Endothelial cell of umbilical vein (primary cell): ENCODE data around the gene SDK2. TPM values are rescaled to one million over a fixed set of nuclear protein-coding genes. Genes with fewer than 3 reads are reported as not detected.

ENCODE experiments used
- BruUV-seq: library from RNA; stranded (reverse); fragments of 400-500 nt; replicated peaks from 2 replicates; lab custom pipeline; 2021; lab: Mats Ljungman, UMichigan
- CTCF ChIA-PET: fragments of 300-600, 350-600 bp; sonication (Branson Sonifier 250); formaldehyde crosslinking; loops from one replicate; lab custom pipeline; 2021; ENCODE audit warnings: antibody characterized with exemption, inconsistent platforms; lab: Charles Lee
- POLR2A ChIA-PET: fragments of 300-600, 350-600 bp; sonication (Branson Sonifier 250); formaldehyde crosslinking; loops from one replicate; lab custom pipeline; 2021; ENCODE audit warnings: antibody characterized with exemption, inconsistent platforms; lab: Charles Lee
- DNase-seq: peaks from one replicate; pipeline ENCODE4 v3.0.0-alpha.2; 2011; ENCODE audit warnings: low read depth, low spot score
- FAIRE-seq: peaks from 2 replicates; lab custom pipeline; 2011; peaks lifted over from hg19 to GRCh38; lab: Jason Lieb, UNC
- H2AFZ ChIP-seq: 2 replicates; pipeline ENCODE4 v1.6.0; 2012; ENCODE audit warnings: low read depth, low read length, control low read depth, inconsistent platforms
- H3K27ac ChIP-seq: 2 replicates; pipeline ENCODE4 v1.5.1; 2011; ENCODE audit warnings: low read depth, mild to moderate bottlenecking, control low read depth, low read length, moderate library complexity; ENCODE audit not compliant: insufficient read depth
- H3K27me3 ChIP-seq, 2 experiments: 2 replicates each; pipeline versions ENCODE4 v1.6.0 to v1.6.1; 2011; ENCODE audit warnings: low read length in 2 of 2, mixed read lengths in 1 of 2; ENCODE audit not compliant: control insufficient read depth in 2 of 2, insufficient read depth in 2 of 2
- H3K36me3 ChIP-seq, 2 experiments: 2 replicates in 1 of 2; 3 replicates in 1 of 2; pipeline ENCODE4 v1.5.1; 2011; ENCODE audit warnings: low read length in 2 of 2, mild to moderate bottlenecking in 1 of 2, moderate library complexity in 1 of 2; ENCODE audit not compliant: control insufficient read depth in 2 of 2, insufficient read depth in 2 of 2; ENCODE audit errors: extremely low read depth in 1 of 2
- H3K4me1 ChIP-seq: 3 replicates; pipeline ENCODE4 v1.5.1; 2011; ENCODE audit warnings: mild to moderate bottlenecking, low read length; ENCODE audit not compliant: control insufficient read depth, insufficient read depth; ENCODE audit errors: extremely low read depth
- H3K4me2 ChIP-seq: 2 replicates; pipeline ENCODE4 v1.6.1; 2011; ENCODE audit warnings: low read length, control low read depth, mixed read lengths; ENCODE audit not compliant: insufficient read depth
- H3K4me3 ChIP-seq, 3 experiments: fragments of 200-600 bp in 1 of 3; sonication (generic), shearing (Covaris generic) in 1 of 3; replicated peaks in 1 of 3; 2 replicates each; pipeline ENCODE4 v1.5.1; 2011 to 2016; ENCODE audit warnings: control low read depth in 3 of 3, low read length in 3 of 3, mild to moderate bottlenecking in 2 of 3, inconsistent platforms in 1 of 3, low read depth in 1 of 3, moderate library complexity in 1 of 3; ENCODE audit not compliant: insufficient read depth in 1 of 3
- H3K79me2 ChIP-seq: 2 replicates; pipeline ENCODE4 v1.6.0; 2012; ENCODE audit warnings: low read length, inconsistent platforms; ENCODE audit not compliant: control insufficient read depth, insufficient read depth
- H3K9ac ChIP-seq: replicated peaks from 2 replicates; pipeline ENCODE3; 2011; ENCODE audit warnings: low read length, control low read depth; ENCODE audit not compliant: insufficient read depth; ENCODE audit errors: extremely low read depth
- H3K9me1 ChIP-seq: replicated peaks from 3 replicates; pipeline ENCODE4 v1.6.0; 2011; ENCODE audit warnings: mild to moderate bottlenecking, low read length; ENCODE audit not compliant: control insufficient read depth, insufficient read depth; ENCODE audit errors: extremely low read depth
- H3K9me3 ChIP-seq: replicated peaks from 2 replicates; pipeline ENCODE4 v1.5.1; 2012; ENCODE audit warnings: low read length, inconsistent platforms; ENCODE audit not compliant: control insufficient read depth, insufficient read depth
- H4K20me1 ChIP-seq: replicated peaks from 2 replicates; pipeline ENCODE3; 2011; ENCODE audit warnings: mild to moderate bottlenecking, low read length; ENCODE audit not compliant: control insufficient read depth, insufficient read depth; ENCODE audit errors: extremely low read depth
- CTCF ChIP-seq, 2 donors: IDR thresholded peaks; 1 replicate in 1 of 2; 2 replicates in 1 of 2; pipeline ENCODE4 v1.5.1; 2011; ENCODE audit warnings: low read length in 2 of 2, mild to moderate bottlenecking in 2 of 2, moderate library complexity in 2 of 2, control low read depth in 1 of 2, inconsistent platforms in 1 of 2, low read depth in 1 of 2; ENCODE audit not compliant: insufficient read depth in 1 of 2; ENCODE audit errors: extremely low read depth in 1 of 2
- EZH2 ChIP-seq: IDR thresholded peaks from 2 replicates; pipeline ENCODE4 v1.6.1; 2012; ENCODE audit warnings: borderline replicate concordance, low read depth, mild to moderate bottlenecking, moderate library complexity, low read length, inconsistent platforms; ENCODE audit not compliant: severe bottlenecking
- FOS ChIP-seq: IDR thresholded peaks from 2 replicates; pipeline ENCODE4 v1.6.1; 2011; ENCODE audit warnings: mild to moderate bottlenecking, low read length, moderate library complexity, borderline replicate concordance; ENCODE audit not compliant: insufficient read depth
- GATA2 ChIP-seq: IDR thresholded peaks from 2 replicates; pipeline ENCODE4 v1.7.0; 2011; ENCODE audit warnings: low read depth, mild to moderate bottlenecking, moderate library complexity, mixed read lengths, low read length; ENCODE audit not compliant: insufficient read length, insufficient read depth
- JUN ChIP-seq: IDR thresholded peaks from 2 replicates; pipeline ENCODE4 v1.6.1; 2011; ENCODE audit warnings: borderline replicate concordance, low read depth; ENCODE audit not compliant: insufficient read length, insufficient read depth
- MAX ChIP-seq: IDR thresholded peaks from 2 replicates; pipeline ENCODE4 v1.6.1; 2011; ENCODE audit not compliant: insufficient read depth, insufficient read length
- MYC ChIP-seq: IDR thresholded peaks from one replicate; pipeline ENCODE4 v1.6.1; 2011; ENCODE audit warnings: mild to moderate bottlenecking, low read depth, low read length
- POLR2A ChIP-seq: IDR thresholded peaks from 2 replicates; pipeline ENCODE4 v1.6.1; 2012; ENCODE audit warnings: low read depth, mild to moderate bottlenecking, control low read depth, low read length
- POLR2AphosphoS5 ChIP-seq: IDR thresholded peaks from 2 replicates; pipeline ENCODE4 v1.6.1; 2012; ENCODE audit warnings: low read depth, mild to moderate bottlenecking, control low read depth, low read length, moderate library complexity; ENCODE audit not compliant: insufficient read depth
- dilution Hi-C: fragments of 300-500 bp; cut with MboI; formaldehyde crosslinking; loops from one replicate; pipeline ENCODE4 v1.15.0; 2019; ENCODE audit warnings: low sequenced_read_pairs; ENCODE audit not compliant: extremely low pct_ligation_motif_present
- intact Hi-C: fragments of 100-400 bp; cut with micrococcal nuclease; formaldehyde crosslinking; loops from one replicate; pipeline ENCODE4 v1.10.0; 2022
- polyA plus RNA-seq, 4 experiments: library from polyadenylated mRNA; depleted of rRNA in 3 of 4; stranded (reverse) in 3 of 4; unstranded in 1 of 4; fragments of >200 nt; gene quantifications; 2 replicates each; pipeline versions ENCODE4 v1.2.1 to v1.2.3, GENCODE V29; 2011 to 2012; ENCODE audit warnings: missing spikeins in 1 of 4
- total RNA-seq: library from RNA; stranded (reverse); gene quantifications from 2 replicates; pipeline ENCODE4 v1.2.3, GENCODE V29; 2021

The SDK2 gene
- total and polyA plus RNA-seq, 2 donors (not counting 3 experiments of a cell fraction or from before 2014, with no cell fraction given) = not detected

GRCh38 chr17:73689596-73690275, 45.5 kb upstream of the SDK2 start:
- intact Hi-C loops = no loop called here
- no peak overlapping the region for H2AFZ ChIP-seq
- no peaks in the 10 kb centered on the region for H3K27me3 ChIP-seq
- H3K4me1 ChIP-seq = no peaks in the 10 kb centered on the region
- H3K4me2 ChIP-seq = no peak overlapping the region
- no TSS peak for BruUV-seq
- no peak overlapping the region for H3K9ac ChIP-seq
- dilution Hi-C loops = no loop called here
- no peak overlapping the region for H3K4me3 ChIP-seq
- no peaks in the 10 kb centered on the region for H4K20me1 ChIP-seq
- TF ChIP-seq EZH2 (no peak), CTCF (IDR thresholded peaks at IDR 0.05; ENCODE audit: extremely low read depth in 1 of 2, insufficient read depth in 1 of 2, low read depth in 1 of 2, low read length in 2 of 2) (no peak)
- no peaks in the 10 kb centered on the region for H3K79me2 ChIP-seq
- DNase-seq = no peak
- peaks cover 4% of the 10 kb centered on the region for H3K9me3 ChIP-seq
- ChIA-PET POLR2A (no interaction called here), CTCF (no interaction called here)
- FAIRE-seq = no peak
- no peaks in the 10 kb centered on the region for H3K36me3 ChIP-seq
- H3K9me1 ChIP-seq = no peaks in the 10 kb centered on the region
- no peak overlapping the region for H3K27ac ChIP-seq

GRCh38 chr17:73686961-73687360, 42.7 kb upstream of the SDK2 start:
- Histone ChIP-seq H3K79me2 (no peaks in the 10 kb centered on the region), H2AFZ (no peak overlapping the region), H3K4me3 (no peak overlapping the region), H4K20me1 (no peaks in the 10 kb centered on the region), H3K9me1 (no peaks in the 10 kb centered on the region), H3K9ac (no peak overlapping the region), H3K36me3 (no peaks in the 10 kb centered on the region), H3K4me2 (no peak overlapping the region), H3K27me3 (no peaks in the 10 kb centered on the region), H3K27ac (no peak overlapping the region), H3K4me1 (no peaks in the 10 kb centered on the region), H3K9me3 (peaks cover 4% of the 10 kb centered on the region)
- intact Hi-C loops (no loop called here), dilution Hi-C loops (no loop called here)
- TF ChIP-seq EZH2 (no peak), CTCF (IDR thresholded peaks at IDR 0.05; ENCODE audit: extremely low read depth in 1 of 2, insufficient read depth in 1 of 2, low read depth in 1 of 2, low read length in 2 of 2) (no peak), FOS (no peak), POLR2A (no peak), MAX (no peak), JUN (no peak), MYC (no peak), GATA2 (no peak), POLR2AphosphoS5 (no peak)
- BruUV-seq = no TSS peak
- FAIRE-seq = no peak
- ChIA-PET POLR2A (no interaction called here), CTCF (no interaction called here)
- no peak for DNase-seq
